GM18867 (cell line): Measurements from ENCODE around the gene RUBCN.
"Not testable (repeated sequence)": the region's sequence is repeated elsewhere in the genome, so short reads cannot be mapped to it uniquely, and the experiment has no call there.

Experiments used
- ATAC-seq: cut with Tn5 transposase; IDR thresholded peaks from one replicate; pipeline ENCODE4 v1.9.1; 2021; ENCODE audit warnings: mild to moderate bottlenecking, moderate library complexity; ENCODE audit not compliant: unreplicated experiment

RUBCN gene

GRCh38 chr3:197686899-197687298 lies 49.8 kb downstream of the RUBCN start:
- no peak for ATAC-seq

GRCh38 chr3:197685546-197685945 lies 51.2 kb downstream of the RUBCN start:
- no peak for ATAC-seq

- ATAC-seq, result no peak
These were observed 53.5 kb downstream of the RUBCN start for GRCh38 chr3:197683191-197683590.

- no peak for ATAC-seq
These were observed 54.0 kb downstream of the RUBCN start for GRCh38 chr3:197682713-197683112.

GRCh38 chr3:197680955-197681521 lies 55.7 kb downstream of the RUBCN start:
- ATAC-seq, result no peak

- ATAC-seq, result no peak
These were observed 60.8 kb downstream of the RUBCN start for GRCh38 chr3:197675951-197676350.

GRCh38 chr3:197675563-197675860 lies 61.2 kb downstream of the RUBCN start:
- no peak for ATAC-seq

- no peak for ATAC-seq
These were observed 61.8 kb downstream of the RUBCN start for GRCh38 chr3:197674741-197675562.

GRCh38 chr3:197673170-197673569 lies 63.5 kb downstream of the RUBCN start:
- no peak for ATAC-seq

GRCh38 chr3:197670361-197670760 lies 66.3 kb downstream of the RUBCN start:
- no peak for ATAC-seq

GRCh38 chr3:197667968-197668367 lies 68.7 kb downstream of the RUBCN start:
- no peak for ATAC-seq

GRCh38 chr3:197667293-197667692 lies 69.4 kb downstream of the RUBCN start:
- ATAC-seq, result not testable (repeated sequence)

GRCh38 chr3:197666221-197666842 lies 70.4 kb downstream of the RUBCN start:
- ATAC-seq, result not testable (repeated sequence)

GRCh38 chr3:197665549-197665948 lies 71.2 kb downstream of the RUBCN start:
- not testable (repeated sequence) for ATAC-seq

GRCh38 chr3:197665142-197665491 lies 71.6 kb downstream of the RUBCN start:
- peak; percentile 81 for ATAC-seq

GRCh38 chr3:197664414-197665141 lies 72.1 kb downstream of the RUBCN start:
- ATAC-seq, result peak; percentile 44

- ATAC-seq, result not testable (repeated sequence)
These were observed 73.2 kb downstream of the RUBCN start for GRCh38 chr3:197663367-197664140.

GRCh38 chr3:197662352-197662751 lies 74.4 kb downstream of the RUBCN start:
- ATAC-seq, result not testable (repeated sequence)

GRCh38 chr3:197661874-197662273 lies 74.8 kb downstream of the RUBCN start:
- not testable (repeated sequence) for ATAC-seq

GRCh38 chr3:197661234-197661834 lies 75.4 kb downstream of the RUBCN start:
- ATAC-seq, result not testable (repeated sequence)
